ENCODE measurements around the gene MAZ.
"Not testable (repeated sequence)": the region's sequence is repeated elsewhere in the genome, so short reads cannot be mapped to it uniquely, and the experiment has no call there.

MAZ gene

GRCh38 chr16:29806099-29806579 lies at the start of gene MAZ:
Gene MAZ (plus strand): TSS chr16:29806529. CDS start chr16:29806702, 173 bp downstream.
- peak; percentile 91 for DNase-seq (ENCODE audit: low read depth)

- peak; percentile 11 for DNase-seq (ENCODE audit: low read depth)
These were observed 49.7 kb upstream of the MAZ start for GRCh38 chr16:29756654-29757053.

GRCh38 chr16:29757086-29757485 lies 49.2 kb upstream of the MAZ start:
- not testable (repeated sequence) for DNase-seq (ENCODE audit: low read depth)

GRCh38 chr16:29757950-29758466 lies 48.3 kb upstream of the MAZ start:
- peak; percentile 88 for DNase-seq (ENCODE audit: low read depth)

- no peak for DNase-seq (ENCODE audit: low read depth)
These were observed 45.6 kb upstream of the MAZ start for GRCh38 chr16:29760567-29761279.

- DNase-seq (ENCODE audit: low read depth): not testable (repeated sequence)
These were observed 45.1 kb upstream of the MAZ start for GRCh38 chr16:29761280-29761651.

- no peak for DNase-seq (ENCODE audit: low read depth)
These were observed 44.4 kb upstream of the MAZ start for GRCh38 chr16:29761882-29762281.

- DNase-seq (ENCODE audit: low read depth): no peak
These were observed 43.0 kb upstream of the MAZ start for GRCh38 chr16:29763326-29763725.

- DNase-seq (ENCODE audit: low read depth): no peak
These were observed 40.9 kb upstream of the MAZ start for GRCh38 chr16:29765167-29766032.

GRCh38 chr16:29766571-29766970 lies 39.8 kb upstream of the MAZ start:
- DNase-seq (ENCODE audit: low read depth): no peak

- no peak for DNase-seq (ENCODE audit: low read depth)
These were observed 39.3 kb upstream of the MAZ start for GRCh38 chr16:29767062-29767461.

GRCh38 chr16:29769507-29769906 lies 36.8 kb upstream of the MAZ start:
- DNase-seq (ENCODE audit: low read depth): no peak

GRCh38 chr16:29770250-29770929 lies 35.9 kb upstream of the MAZ start:
- DNase-seq (ENCODE audit: low read depth): no peak

- not testable (repeated sequence) for DNase-seq (ENCODE audit: low read depth)
These were observed 34.0 kb upstream of the MAZ start for GRCh38 chr16:29772330-29772729.

- no peak for DNase-seq (ENCODE audit: low read depth)
These were observed 31.6 kb upstream of the MAZ start for GRCh38 chr16:29774730-29775129.

- DNase-seq (ENCODE audit: low read depth): peak; percentile 63
These were observed 30.5 kb upstream of the MAZ start for GRCh38 chr16:29775742-29776408.

GRCh38 chr16:29777576-29778350 lies 28.6 kb upstream of the MAZ start, which contains the start of gene ZG16:
Gene ZG16 (plus strand): TSS chr16:29778256. CDS start chr16:29779267, 1,011 bp downstream.
- no peak for DNase-seq (ENCODE audit: low read depth)

GRCh38 chr16:29779474-29779873 lies 26.9 kb upstream of the MAZ start:
- DNase-seq (ENCODE audit: low read depth): no peak

- not testable (repeated sequence) for DNase-seq (ENCODE audit: low read depth)
These were observed 23.0 kb upstream of the MAZ start for GRCh38 chr16:29783094-29783953.

- no peak for DNase-seq (ENCODE audit: low read depth)
These were observed 22.2 kb upstream of the MAZ start for GRCh38 chr16:29784157-29784556.

Measured in amniotic epithelial cell (primary cell).